B cell (primary cell): ENCODE results near the gene PARD3. TPM values are rescaled to one million over a fixed set of nuclear protein-coding genes. Genes with fewer than 3 reads are reported as not detected.

Experiments
- ATAC-seq: fragments of 200-7000 bp; cut with Tn5 transposase; one replicate; pipeline ENCODE4 v1.10.0; 2021; ENCODE audit warnings: low read depth, mild to moderate bottlenecking, moderate number of reproducible peaks, moderate library complexity
- CTCF ChIA-PET: fragments of 350-600 bp; sonication (Branson Sonifier 250); formaldehyde crosslinking; loops from one replicate; lab custom pipeline; 2021; ENCODE audit warnings: antibody characterized with exemption, inconsistent platforms; lab: Charles Lee
- POLR2A ChIA-PET: fragments of 350-600 bp; sonication (Branson Sonifier 250); formaldehyde crosslinking; loops from one replicate; lab custom pipeline; 2021; ENCODE audit warnings: antibody characterized with exemption; lab: Charles Lee
- DNase-seq: peaks from one replicate; pipeline ENCODE4 v3.0.0; 2013
- H2AFZ ChIP-seq: 2 replicates; pipeline ENCODE4 v1.6.1; 2012; ENCODE audit warnings: mild to moderate bottlenecking, low read depth, low read length; ENCODE audit not compliant: insufficient read depth, poor library complexity, severe bottlenecking
- H3K27ac ChIP-seq, 2 donors: 1 replicate in 1 of 2; 2 replicates in 1 of 2; pipeline ENCODE4 v1.5.1; 2012 to 2013; ENCODE audit warnings: low read length in 2 of 2, mild to moderate bottlenecking in 2 of 2, moderate library complexity in 1 of 2
- H3K27me3 ChIP-seq, 4 experiments: fragments of 200-600 bp in 1 of 4; sonication (generic) in 1 of 4; replicated peaks in 1 of 4; 1 replicate in 2 of 4; 2 replicates in 2 of 4; pipeline versions ENCODE4 v1.6.1 to v1.7.0; 2013 to 2016; ENCODE audit warnings: low read length in 3 of 4, mild to moderate bottlenecking in 2 of 4, mixed read lengths in 1 of 4, moderate library complexity in 1 of 4; ENCODE audit not compliant: insufficient read depth in 4 of 4, control insufficient read depth in 3 of 4; ENCODE audit errors: control extremely low read depth in 1 of 4
- H3K36me3 ChIP-seq, 2 experiments: replicated peaks in 1 of 2; 1 replicate in 1 of 2; 2 replicates in 1 of 2; pipeline versions ENCODE4 v1.6.1 to v1.7.1; 2013; ENCODE audit warnings: low read length in 1 of 2; ENCODE audit not compliant: insufficient read depth in 2 of 2, control insufficient read depth in 1 of 2; ENCODE audit errors: control extremely low read depth in 1 of 2, extremely low read depth in 1 of 2
- H3K4me1 ChIP-seq, 2 donors: fragments of 200-600 bp in 1 of 2; sonication (generic) in 1 of 2; 1 replicate in 1 of 2; 2 replicates in 1 of 2; pipeline versions ENCODE4 v1.5.1 to v1.6.1; 2013 to 2017; ENCODE audit warnings: low read length in 2 of 2; ENCODE audit not compliant: control insufficient read depth in 2 of 2, insufficient read depth in 2 of 2
- H3K4me2 ChIP-seq: replicated peaks from 2 replicates; pipeline ENCODE3; 2012; ENCODE audit warnings: mild to moderate bottlenecking, low read depth, low read length; ENCODE audit not compliant: poor library complexity, severe bottlenecking
- H3K4me3 ChIP-seq, 5 experiments: fragments of 200-600 bp in 1 of 5; sonication (generic) in 1 of 5; 1 replicate in 3 of 5; 2 replicates in 2 of 5; pipeline versions ENCODE4 v1.5.1 to v1.7.0; 2011 to 2016; ENCODE audit warnings: low read length in 4 of 5, mild to moderate bottlenecking in 4 of 5, low read depth in 2 of 5, control low read depth in 1 of 5, moderate library complexity in 1 of 5; ENCODE audit not compliant: insufficient read depth in 1 of 5; ENCODE audit errors: control extremely low read depth in 1 of 5, extremely low read depth in 1 of 5
- H3K79me2 ChIP-seq: fragments of 200-600 bp; sonication (generic); one replicate; pipeline ENCODE4 v1.6.0; 2016; ENCODE audit warnings: low read length; ENCODE audit not compliant: control insufficient read depth, insufficient read depth
- H3K9ac ChIP-seq: fragments of 200-600 bp; sonication (generic); 2 replicates; pipeline ENCODE4 v1.6.1; 2017; ENCODE audit warnings: mild to moderate bottlenecking, low read length, moderate library complexity
- H3K9me3 ChIP-seq, 3 donors: one replicate each; pipeline versions ENCODE4 v1.6.1 to v1.7.1; 2013; ENCODE audit warnings: low read length in 2 of 3; ENCODE audit not compliant: control insufficient read depth in 2 of 3, insufficient read depth in 1 of 3; ENCODE audit errors: control extremely low read depth in 1 of 3
- H4K20me1 ChIP-seq: 2 replicates; pipeline ENCODE4 v1.6.0; 2012; ENCODE audit warnings: mild to moderate bottlenecking, low read length; ENCODE audit not compliant: insufficient read depth, control insufficient read depth, poor library complexity, severe bottlenecking
- H3K27ac Mint-ChIP-seq: one replicate; pipeline ENCODE4 v1.8.0; 2021; ENCODE audit warnings: mixed read lengths
- H3K27me3 Mint-ChIP-seq: one replicate; pipeline ENCODE4 v1.8.0; 2021; ENCODE audit warnings: mixed read lengths
- H3K4me1 Mint-ChIP-seq: one replicate; pipeline ENCODE4 v1.8.0; 2021; ENCODE audit warnings: mixed read lengths
- H3K4me3 Mint-ChIP-seq: one replicate; pipeline ENCODE4 v1.8.0; 2021; ENCODE audit warnings: mixed read lengths
- H3K9me3 Mint-ChIP-seq: one replicate; pipeline ENCODE4 v1.8.0; 2022; ENCODE audit warnings: mixed read lengths; ENCODE audit not compliant: insufficient read depth
- EZH2 ChIP-seq: IDR thresholded peaks from 2 replicates; pipeline ENCODE4 v1.6.1; 2012; ENCODE audit warnings: borderline replicate concordance, low read depth, mild to moderate bottlenecking, moderate library complexity, low read length; ENCODE audit not compliant: insufficient read depth, poor library complexity, severe bottlenecking
- WGBS: methylation state at CpG from one replicate; pipeline ENCODE4 v1.1.5; 2013; ENCODE audit warnings: missing lambda C conversion rate; ENCODE audit not compliant: insufficient coverage; 5-methylcytosine and 5-hydroxymethylcytosine counted together
- intact Hi-C: fragments of 100-400 bp; cut with micrococcal nuclease; formaldehyde crosslinking; loops from one replicate; pipeline ENCODE4 v1.10.0; 2022
- polyA plus RNA-seq: library from polyadenylated mRNA; depleted of rRNA; stranded (reverse); fragments of >200 nt; gene quantifications from 2 replicates; pipeline ENCODE4 v1.2.3, GENCODE V29; 2012
- total RNA-seq, 2 donors: library from RNA; stranded (reverse); fragments of 120-200 nt in 1 of 2; gene quantifications; 1 replicate in 1 of 2; 2 replicates in 1 of 2; pipeline versions ENCODE4 v1.2.3 to v1.2.4, GENCODE V29; 2013 to 2022
- TF ChIP-seq, protein P1 (sequence below): fragments of 200-600 bp; IDR thresholded peaks from one replicate; pipeline ENCODE4 v1.8.0; 2022; ENCODE audit warnings: antibody characterized with exemption, mild to moderate bottlenecking

PARD3 gene
- total and polyA plus RNA-seq, 2 donors (not counting 1 experiment from before 2014, with no cell fraction given) = not detected

DNA sequence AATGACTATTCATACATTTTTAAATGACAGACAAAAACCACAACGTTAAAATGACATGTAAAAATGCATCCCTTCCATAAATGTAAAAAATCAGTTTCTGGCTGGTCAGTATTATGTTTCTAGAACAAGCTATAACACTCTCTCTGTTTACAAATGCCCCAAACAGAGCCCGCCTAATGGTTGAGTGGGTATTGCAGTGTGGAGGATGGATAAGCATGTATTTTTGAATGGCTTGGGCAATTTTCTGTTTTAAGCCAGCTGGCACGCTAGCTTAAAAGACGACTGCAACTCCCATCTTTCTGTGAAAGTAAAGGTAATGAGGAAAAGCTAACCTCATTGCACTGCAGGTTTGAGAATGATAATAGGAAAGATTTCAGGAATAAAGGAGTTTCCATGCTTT lies 430.7 kb downstream of the PARD3 start:
- WGBS = 100% methylated on average over 2 of the region's 4 CpGs
- CTCF ChIA-PET = no interaction called here
- H3K4me3 ChIP-seq = no peak overlapping the region

DNA sequence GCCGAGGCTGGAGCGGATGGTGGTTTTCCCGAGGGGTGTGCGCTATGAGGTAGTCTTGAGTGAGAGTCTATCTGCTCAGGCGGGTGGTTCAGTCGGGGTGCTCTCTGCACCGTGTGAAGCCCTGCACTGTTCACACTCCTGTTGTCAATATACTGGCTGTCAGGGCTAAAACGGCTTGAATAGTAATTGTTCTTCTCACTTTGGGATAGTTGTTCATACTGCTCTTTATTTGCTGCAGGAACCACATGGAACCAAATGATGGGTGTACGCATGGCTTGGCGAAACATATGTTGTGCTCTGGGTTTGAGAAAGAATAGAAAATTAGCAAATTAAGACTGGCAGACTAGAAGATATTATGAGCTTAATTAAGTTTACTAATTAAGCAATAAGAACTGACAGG lies 432.5 kb downstream of the PARD3 start:
- Mint-ChIP-seq H3K27ac (no peak overlapping the region), H3K27me3 (no peaks in the 10 kb centered on the region), H3K4me1 (no peaks in the 10 kb centered on the region), H3K4me3 (no peak overlapping the region), H3K9me3 (no peaks in the 10 kb centered on the region)
- no peaks in the 10 kb centered on the region for H3K79me2 ChIP-seq
- H3K4me2 ChIP-seq = no peak overlapping the region
- DNase-seq (no peak), ATAC-seq (no peak)
- no peaks in the 10 kb centered on the region for H3K36me3 ChIP-seq
- whole genome bisulfite sequencing = 91% methylated on average over 8 of the region's 10 CpGs
- TF ChIP-seq EZH2 = no peak
- TF ChIP-seq, protein P1, sequence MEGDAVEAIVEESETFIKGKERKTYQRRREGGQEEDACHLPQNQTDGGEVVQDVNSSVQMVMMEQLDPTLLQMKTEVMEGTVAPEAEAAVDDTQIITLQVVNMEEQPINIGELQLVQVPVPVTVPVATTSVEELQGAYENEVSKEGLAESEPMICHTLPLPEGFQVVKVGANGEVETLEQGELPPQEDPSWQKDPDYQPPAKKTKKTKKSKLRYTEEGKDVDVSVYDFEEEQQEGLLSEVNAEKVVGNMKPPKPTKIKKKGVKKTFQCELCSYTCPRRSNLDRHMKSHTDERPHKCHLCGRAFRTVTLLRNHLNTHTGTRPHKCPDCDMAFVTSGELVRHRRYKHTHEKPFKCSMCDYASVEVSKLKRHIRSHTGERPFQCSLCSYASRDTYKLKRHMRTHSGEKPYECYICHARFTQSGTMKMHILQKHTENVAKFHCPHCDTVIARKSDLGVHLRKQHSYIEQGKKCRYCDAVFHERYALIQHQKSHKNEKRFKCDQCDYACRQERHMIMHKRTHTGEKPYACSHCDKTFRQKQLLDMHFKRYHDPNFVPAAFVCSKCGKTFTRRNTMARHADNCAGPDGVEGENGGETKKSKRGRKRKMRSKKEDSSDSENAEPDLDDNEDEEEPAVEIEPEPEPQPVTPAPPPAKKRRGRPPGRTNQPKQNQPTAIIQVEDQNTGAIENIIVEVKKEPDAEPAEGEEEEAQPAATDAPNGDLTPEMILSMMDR = no peak
- no peaks in the 10 kb centered on the region for H3K4me1 ChIP-seq
- H3K9ac ChIP-seq = no peak overlapping the region
- H3K9me3 ChIP-seq = no peaks in the 10 kb centered on the region
- H3K4me3 ChIP-seq = no peak overlapping the region
- CTCF ChIA-PET = no interaction called here
- intact Hi-C loops = no loop called here
- H4K20me1 ChIP-seq = no peaks in the 10 kb centered on the region
- no peak overlapping the region for H2AFZ ChIP-seq
- POLR2A ChIA-PET = no interaction called here
- no peaks in the 10 kb centered on the region for H3K27me3 ChIP-seq
- no peak overlapping the region for H3K27ac ChIP-seq

More for the DNA sequence above, 430.7 kb downstream of the PARD3 start:
- H3K27me3 Mint-ChIP-seq = no peaks in the 10 kb centered on the region
- no peak overlapping the region for H2AFZ ChIP-seq
- POLR2A ChIA-PET = no interaction called here
- no peak overlapping the region for H3K27ac ChIP-seq
- no peaks in the 10 kb centered on the region for H3K4me1 Mint-ChIP-seq
- intact Hi-C loops = no loop called here
- no peak for TF ChIP-seq EZH2
- TF ChIP-seq, protein P1 = no peak
- no peaks in the 10 kb centered on the region for H3K4me1 ChIP-seq
- no peaks in the 10 kb centered on the region for H3K27me3 ChIP-seq
- no peaks in the 10 kb centered on the region for H3K9me3 Mint-ChIP-seq
- ATAC-seq (no peak), DNase-seq (no peak)
- no peaks in the 10 kb centered on the region for H3K79me2 ChIP-seq
- H3K36me3 ChIP-seq = no peaks in the 10 kb centered on the region
- H4K20me1 ChIP-seq = no peaks in the 10 kb centered on the region
- H3K4me3 Mint-ChIP-seq = no peak overlapping the region
- H3K9me3 ChIP-seq = no peaks in the 10 kb centered on the region
- H3K4me2 ChIP-seq = no peak overlapping the region
- H3K9ac ChIP-seq = no peak overlapping the region
- H3K27ac Mint-ChIP-seq = no peak overlapping the region
